Mesenchymal stem cell (in vitro differentiated cells and primary cell): Measurements from ENCODE around the gene NUMB.
A peak's percentile ranks its signal among the peaks of the same experiment; 100 is the strongest.

Experiments used
- DNase-seq: peaks from one replicate; pipeline ENCODE4 v3.0.0-alpha.2; 2013
- H2AFZ ChIP-seq: one replicate; pipeline ENCODE4 v1.6.1; 2013; ENCODE audit warnings: low read depth, mild to moderate bottlenecking, control low read depth, inconsistent platforms, low read length, moderate library complexity
- H2AK5ac ChIP-seq: 2 replicates; pipeline ENCODE4 v1.6.1; 2013; ENCODE audit warnings: low read length, moderate library complexity, mild to moderate bottlenecking, inconsistent platforms; ENCODE audit not compliant: severe bottlenecking
- H2BK120ac ChIP-seq: one replicate; pipeline ENCODE4 v1.6.1; 2013; ENCODE audit warnings: low read depth, mild to moderate bottlenecking, inconsistent platforms, low read length, moderate library complexity
- H2BK12ac ChIP-seq, 2 experiments: one replicate each; pipeline ENCODE4 v1.6.1; 2013; ENCODE audit warnings: inconsistent platforms in 2 of 2, low read length in 2 of 2, mild to moderate bottlenecking in 2 of 2, moderate library complexity in 2 of 2, control low read depth in 1 of 2
- H2BK15ac ChIP-seq: one replicate; pipeline ENCODE4 v1.6.1; 2013; ENCODE audit warnings: mild to moderate bottlenecking, low read depth, inconsistent platforms; ENCODE audit not compliant: poor library complexity, severe bottlenecking
- H2BK5ac ChIP-seq: 2 replicates; pipeline ENCODE4 v1.6.1; 2013; ENCODE audit warnings: low read depth, mild to moderate bottlenecking, low read length, control low read depth, inconsistent platforms; ENCODE audit not compliant: poor library complexity, severe bottlenecking
- H3K14ac ChIP-seq, 2 experiments: one replicate each; pipeline ENCODE4 v1.6.1; 2013; ENCODE audit warnings: inconsistent platforms in 2 of 2, low read length in 2 of 2, control low read depth in 1 of 2, mild to moderate bottlenecking in 1 of 2, moderate library complexity in 1 of 2
- H3K18ac ChIP-seq, 2 experiments: one replicate each; pipeline ENCODE4 v1.6.1; 2013; ENCODE audit warnings: inconsistent platforms in 2 of 2, low read length in 2 of 2, control low read depth in 1 of 2, low read depth in 1 of 2, mild to moderate bottlenecking in 1 of 2
- H3K23ac ChIP-seq, 2 experiments: one replicate each; pipeline ENCODE4 v1.6.1; 2013; ENCODE audit warnings: inconsistent platforms in 2 of 2, low read length in 2 of 2, mild to moderate bottlenecking in 2 of 2, moderate library complexity in 2 of 2, control low read depth in 1 of 2
- H3K27ac ChIP-seq: 2 replicates; pipeline ENCODE4 v1.5.1; 2013; ENCODE audit warnings: mild to moderate bottlenecking, moderate library complexity, low read length, control low read depth, inconsistent platforms; ENCODE audit not compliant: poor library complexity, severe bottlenecking
- H3K27me3 ChIP-seq, 2 experiments: 2 replicates each; pipeline versions ENCODE4 v1.6.1 to v1.7.0; 2013; ENCODE audit warnings: low read length in 2 of 2, mild to moderate bottlenecking in 2 of 2, moderate library complexity in 2 of 2, control low read depth in 1 of 2, inconsistent platforms in 1 of 2; ENCODE audit not compliant: control insufficient read depth in 1 of 2, insufficient read depth in 1 of 2
- H3K36me3 ChIP-seq, 2 experiments: 2 replicates each; pipeline versions ENCODE4 v1.6.1 to v1.7.0; 2013; ENCODE audit warnings: low read length in 2 of 2, control low read depth in 1 of 2, inconsistent platforms in 1 of 2, low read depth in 1 of 2, mild to moderate bottlenecking in 1 of 2; ENCODE audit not compliant: insufficient read depth in 2 of 2, control insufficient read depth in 1 of 2
- H3K4ac ChIP-seq, 2 experiments: one replicate each; pipeline ENCODE4 v1.6.1; 2013; ENCODE audit warnings: inconsistent platforms in 2 of 2, low read length in 2 of 2, mild to moderate bottlenecking in 2 of 2, moderate library complexity in 2 of 2, control low read depth in 1 of 2, low read depth in 1 of 2
- H3K4me1 ChIP-seq: 2 replicates; pipeline ENCODE4 v1.6.1; 2013; ENCODE audit warnings: low read depth, low read length, control low read depth; ENCODE audit not compliant: control insufficient read depth, insufficient read depth
- H3K4me2 ChIP-seq: 2 replicates; pipeline ENCODE4 v1.6.1; 2013; ENCODE audit warnings: low read length, mild to moderate bottlenecking, inconsistent platforms; ENCODE audit not compliant: poor library complexity, severe bottlenecking
- H3K4me3 ChIP-seq, 2 experiments: 2 replicates each; pipeline versions ENCODE4 v1.5.1 to v1.7.0; 2013; ENCODE audit warnings: low read length in 2 of 2, mild to moderate bottlenecking in 2 of 2, control low read depth in 1 of 2, low read depth in 1 of 2; ENCODE audit not compliant: insufficient read depth in 1 of 2
- H3K79me1 ChIP-seq: replicated peaks from 2 replicates; pipeline ENCODE4 v1.6.1; 2013; ENCODE audit warnings: mild to moderate bottlenecking, control low read depth, low read length, inconsistent platforms; ENCODE audit not compliant: poor library complexity, severe bottlenecking
- H3K9ac ChIP-seq: 2 replicates; pipeline ENCODE4 v1.7.0; 2013; ENCODE audit warnings: mild to moderate bottlenecking, low read length, moderate library complexity
- H3K9me3 ChIP-seq: 2 replicates; pipeline ENCODE4 v1.7.0; 2013; ENCODE audit warnings: mild to moderate bottlenecking, low read length; ENCODE audit not compliant: control insufficient read depth
- H4K8ac ChIP-seq: one replicate; pipeline ENCODE4 v1.6.1; 2013; ENCODE audit warnings: inconsistent platforms, mild to moderate bottlenecking, low read length, moderate library complexity
- H4K91ac ChIP-seq: one replicate; pipeline ENCODE4 v1.6.1; 2013; ENCODE audit warnings: mild to moderate bottlenecking, low read length, inconsistent platforms
- WGBS: methylation state at CpG from one replicate; pipeline ENCODE4 v1.1.7; 2013; ENCODE audit warnings: mixed read lengths; 5-methylcytosine and 5-hydroxymethylcytosine counted together

Gene NUMB

DNA sequence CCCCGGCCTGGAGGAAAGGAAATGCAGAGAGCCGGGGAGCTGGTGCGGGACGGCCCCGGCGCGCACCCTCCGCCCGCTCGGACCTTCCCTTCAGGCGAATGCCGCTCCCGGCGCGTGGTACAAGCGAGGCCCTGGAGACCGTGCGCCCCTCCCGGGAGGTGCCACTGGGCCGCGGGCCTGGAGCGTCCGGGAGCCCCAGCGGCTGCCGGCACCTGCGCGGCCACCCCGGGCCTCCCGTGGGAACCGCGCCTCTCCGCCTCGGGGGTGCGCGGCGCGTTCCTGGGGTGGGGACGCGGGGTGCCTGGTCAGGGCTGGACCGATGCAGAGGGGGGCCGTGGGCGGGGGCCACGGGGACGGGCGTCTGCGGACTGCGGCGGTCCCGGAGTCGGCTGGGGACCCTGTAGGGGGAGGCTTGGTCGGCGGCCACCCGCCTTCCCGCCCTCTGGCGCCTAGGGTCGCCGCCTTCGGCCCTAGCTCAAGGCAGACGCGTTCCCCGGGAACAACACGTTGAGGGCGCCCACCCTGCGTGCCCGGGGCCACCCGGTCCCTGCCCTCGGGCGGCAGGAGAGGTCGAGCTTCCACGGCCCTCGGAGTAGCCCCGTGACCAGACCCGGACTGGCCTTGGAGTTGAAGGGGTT lies 220.4 kb downstream of the NUMB start:
- H4K91ac ChIP-seq, result peak overlapping the region; percentile 18
- peak overlapping the region in 1 of 2 experiments; percentile 91 for H3K14ac ChIP-seq
- peak overlapping the region; percentile 82 for H2BK15ac ChIP-seq
- H3K23ac ChIP-seq, result peak overlapping the region in 1 of 2 experiments; percentile 84
- peaks cover 65% of the 10 kb centered on the region for H3K4me1 ChIP-seq
- peak overlapping the region; percentile 90 for H3K4me2 ChIP-seq
- H2AFZ ChIP-seq, result peak overlapping the region; percentile 51
- H3K9ac ChIP-seq, result peak overlapping the region; percentile 27
- DNase-seq, result no peak
- peak overlapping the region in 1 of 2 experiments; percentile 76 for H2BK12ac ChIP-seq
- peak overlapping the region; percentile 42 for H2AK5ac ChIP-seq
- no peaks in the 10 kb centered on the region for H3K9me3 ChIP-seq
- peaks cover 24 to 62% of the 10 kb centered on the region in 2 experiments for H3K27me3 ChIP-seq
- H3K36me3 ChIP-seq, result peaks cover 0 to 10% of the 10 kb centered on the region in 2 experiments
- peak overlapping the region; percentile 85 for H3K27ac ChIP-seq
- H2BK120ac ChIP-seq, result no peak overlapping the region
- peaks cover 3% of the 10 kb centered on the region for H3K79me1 ChIP-seq
- H2BK5ac ChIP-seq, result peak overlapping the region; percentile 95
- WGBS, result 3% methylated on average over 66 of the region's 73 CpGs
- peak overlapping the region; percentile 45 to 69 for H3K4me3 ChIP-seq
- H3K4ac ChIP-seq, result peak overlapping the region in 1 of 2 experiments; percentile 49
- H3K18ac ChIP-seq, result peak overlapping the region; percentile 38 to 69
- H4K8ac ChIP-seq, result peak overlapping the region; percentile 92

- no peak within 1 kb of the TSS for H2BK120ac ChIP-seq
- peaks cover 69% of the 10 kb centered on the region for H3K4me1 ChIP-seq
- peak within 1 kb of the TSS; percentile 88 for H2BK15ac ChIP-seq
- H3K36me3 ChIP-seq, result peaks cover 0 to 10% of the 10 kb centered on the region in 2 experiments
- H2AK5ac ChIP-seq, result peak within 1 kb of the TSS; percentile 67
- peak within 1 kb of the TSS; percentile 92 for H4K8ac ChIP-seq
- peaks cover 28 to 68% of the 10 kb centered on the region in 2 experiments for H3K27me3 ChIP-seq
- H2BK5ac ChIP-seq, result peak within 1 kb of the TSS; percentile 95
- WGBS, result 4% methylated on average over 44 of the region's 48 CpGs
- peak within 1 kb of the TSS; percentile 38 to 69 for H3K18ac ChIP-seq
- peak within 1 kb of the TSS; percentile 27 for H3K9ac ChIP-seq
- H2BK12ac ChIP-seq, result peak within 1 kb of the TSS; percentile 40 to 76
- peak within 1 kb of the TSS; percentile 45 to 69 for H3K4me3 ChIP-seq
- peak within 1 kb of the TSS; percentile 51 for H2AFZ ChIP-seq
- H3K4me2 ChIP-seq, result peak within 1 kb of the TSS; percentile 90
- H4K91ac ChIP-seq, result peak within 1 kb of the TSS; percentile 53
- peak within 1 kb of the TSS; percentile 61 to 84 for H3K23ac ChIP-seq
- H3K4ac ChIP-seq, result peak within 1 kb of the TSS in 1 of 2 experiments; percentile 49
- peak within 1 kb of the TSS; percentile 85 for H3K27ac ChIP-seq
- no peak for DNase-seq
- no peaks in the 10 kb centered on the region for H3K9me3 ChIP-seq
- peaks cover 3% of the 10 kb centered on the region for H3K79me1 ChIP-seq
- H3K14ac ChIP-seq, result peak within 1 kb of the TSS in 1 of 2 experiments; percentile 91
Observed at GRCh38 chr14:73237219-73237785, 221.0 kb downstream of the NUMB start, which contains the start of gene PAPLN. Gene PAPLN, plus strand, starts transcription at chr14:73237506. Its CDS starts 2,273 bp downstream, at chr14:73239779.

- peak overlapping the region in 1 of 2 experiments; percentile 23 for H3K23ac ChIP-seq
- no peak overlapping the region for H2BK15ac ChIP-seq
- no peak overlapping the region for H3K4me3 ChIP-seq
- H2BK5ac ChIP-seq, result no peak overlapping the region
- peak overlapping the region in 1 of 2 experiments; percentile 54 for H2BK12ac ChIP-seq
- peaks cover 30 to 73% of the 10 kb centered on the region in 2 experiments for H3K27me3 ChIP-seq
- H2AK5ac ChIP-seq, result peak overlapping the region; percentile 67
- H3K79me1 ChIP-seq, result peaks cover 3% of the 10 kb centered on the region
- no peaks in the 10 kb centered on the region for H3K9me3 ChIP-seq
- peaks cover 69% of the 10 kb centered on the region for H3K4me1 ChIP-seq
- H2AFZ ChIP-seq, result no peak overlapping the region
- no peak overlapping the region for H3K18ac ChIP-seq
- peaks cover 0 to 8% of the 10 kb centered on the region in 2 experiments for H3K36me3 ChIP-seq
- no peak overlapping the region for H3K27ac ChIP-seq
- H3K4ac ChIP-seq, result no peak overlapping the region
- H3K9ac ChIP-seq, result no peak overlapping the region
- no peak overlapping the region for H3K14ac ChIP-seq
- no peak overlapping the region for H4K8ac ChIP-seq
- peak overlapping the region; percentile 53 for H4K91ac ChIP-seq
- H2BK120ac ChIP-seq, result no peak overlapping the region
- H3K4me2 ChIP-seq, result peak overlapping the region; percentile 90
- 21% methylated on average over 7 of the region's 7 CpGs for WGBS
- DNase-seq, result no peak
Observed at GRCh38 chr14:73236752-73237218, 221.6 kb downstream of the NUMB start.

DNA sequence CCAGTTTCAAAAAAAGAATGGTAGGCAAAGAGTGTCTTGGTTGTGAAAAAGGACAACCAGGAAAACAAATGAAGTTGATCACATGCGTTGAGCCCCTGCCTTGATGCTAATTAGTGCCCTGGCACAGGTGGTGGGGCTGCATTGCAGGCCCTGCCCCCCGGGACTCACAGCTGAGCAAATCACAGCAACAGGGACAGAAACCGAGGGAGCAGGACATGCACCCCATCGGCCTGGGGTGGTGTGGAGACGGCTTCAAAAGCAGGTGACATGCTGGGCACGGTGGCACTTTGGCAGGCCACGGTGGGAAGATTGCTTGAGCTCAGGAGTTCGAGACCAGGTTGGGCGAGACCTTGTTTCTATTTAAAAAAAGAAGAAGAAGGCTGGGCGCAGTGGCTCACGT lies 222.2 kb downstream of the NUMB start:
- H3K14ac ChIP-seq, result no peak overlapping the region
- H2BK15ac ChIP-seq, result no peak overlapping the region
- H2BK12ac ChIP-seq, result peak overlapping the region in 1 of 2 experiments; percentile 42
- H3K9me3 ChIP-seq, result no peaks in the 10 kb centered on the region
- H3K4ac ChIP-seq, result no peak overlapping the region
- H3K18ac ChIP-seq, result peak overlapping the region in 1 of 2 experiments; percentile 22
- H3K9ac ChIP-seq, result no peak overlapping the region
- no peak overlapping the region for H2BK120ac ChIP-seq
- H3K27ac ChIP-seq, result no peak overlapping the region
- DNase-seq, result no peak
- no peak overlapping the region for H4K8ac ChIP-seq
- no peak overlapping the region for H2BK5ac ChIP-seq
- H3K23ac ChIP-seq, result no peak overlapping the region
- H3K4me1 ChIP-seq, result peaks cover 65% of the 10 kb centered on the region
- H2AFZ ChIP-seq, result no peak overlapping the region
- peaks cover 0 to 6% of the 10 kb centered on the region in 2 experiments for H3K36me3 ChIP-seq
- peak overlapping the region; percentile 84 for H4K91ac ChIP-seq
- peaks cover 30 to 75% of the 10 kb centered on the region in 2 experiments for H3K27me3 ChIP-seq
- WGBS, result 36% methylated on average over 11 of the region's 11 CpGs
- no peak overlapping the region for H3K4me2 ChIP-seq
- H2AK5ac ChIP-seq, result peak overlapping the region; percentile 1
- H3K79me1 ChIP-seq, result peaks cover 3% of the 10 kb centered on the region
- no peak overlapping the region for H3K4me3 ChIP-seq
